Dermis microvascular lymphatic vessel endothelial cell (primary cell): Measurements from ENCODE around the gene GNL3L. TPM values are rescaled to one million over a fixed set of nuclear protein-coding genes. Genes with fewer than 3 reads are reported as not detected.
"Not testable (repeated sequence)": the region's sequence is repeated elsewhere in the genome, so short reads cannot be mapped to it uniquely, and the experiment has no call there.

Source experiments
- DNase-seq, 2 donors: peaks; one replicate each; pipeline versions ENCODE4 v3.0.0 to v3.0.0-alpha.2; 2010; ENCODE audit warnings: low read depth in 2 of 2
- total RNA-seq: library from RNA; depleted of rRNA; stranded (reverse); fragments of >200 nt; gene quantifications from 2 replicates; pipeline ENCODE4 v1.2.1, GENCODE V29; 2014

GNL3L gene
- total RNA-seq, result 24.9 and 25.3 TPM in 2 replicates

- peak; percentile 65 to 87 for DNase-seq
Measured at GRCh38 chrX:54529552-54530356, at the start of gene GNL3L. Gene GNL3L (plus strand): TSS chrX:54530219. CDS start chrX:54532567, 2,348 bp downstream.

GRCh38 chrX:54482839-54483593 lies 47.0 kb upstream of the GNL3L start:
- no peak for DNase-seq

GRCh38 chrX:54483946-54484345 lies 46.1 kb upstream of the GNL3L start:
- no peak for DNase-seq

- no peak for DNase-seq
Measured at GRCh38 chrX:54484666-54485065, 45.4 kb upstream of the GNL3L start.

GRCh38 chrX:54489819-54490218 lies 40.2 kb upstream of the GNL3L start:
- not testable (repeated sequence) for DNase-seq

- DNase-seq, result peak in 1 of 2 donors; percentile 38
Measured at GRCh38 chrX:54492340-54492739, 37.7 kb upstream of the GNL3L start.

GRCh38 chrX:54494166-54494988 lies 35.6 kb upstream of the GNL3L start:
- DNase-seq, result no peak

- peak in 1 of 2 donors; percentile 31 for DNase-seq
Measured at GRCh38 chrX:54494989-54495813, 34.8 kb upstream of the GNL3L start.

- DNase-seq, result peak in 1 of 2 donors; percentile 56
Measured at GRCh38 chrX:54495814-54496516, 34.1 kb upstream of the GNL3L start, which contains the start of gene FGD1. Gene FGD1 (minus strand): TSS chrX:54496234. CDS start chrX:54495432, 802 bp downstream.

- DNase-seq, result no peak
Measured at GRCh38 chrX:54496517-54496852, 33.5 kb upstream of the GNL3L start.

GRCh38 chrX:54496936-54497335 lies 33.1 kb upstream of the GNL3L start:
- DNase-seq, result no peak

- peak in 1 of 2 donors; percentile 44 for DNase-seq
Measured at GRCh38 chrX:54509400-54509799, 20.6 kb upstream of the GNL3L start.

- DNase-seq, result no peak
Measured at GRCh38 chrX:54529151-54529550, 868 bp upstream of the GNL3L start.

- DNase-seq, result no peak
Measured at GRCh38 chrX:54530357-54530900, 410 bp downstream of the GNL3L start.

- no peak for DNase-seq
Measured at GRCh38 chrX:54534271-54534670, 4.3 kb downstream of the GNL3L start.

- peak in 1 of 2 donors; percentile 5 for DNase-seq
Measured at GRCh38 chrX:54540289-54540688, 10.3 kb downstream of the GNL3L start.

GRCh38 chrX:54542239-54542638 lies 12.2 kb downstream of the GNL3L start:
- not testable (repeated sequence) for DNase-seq

- no peak for DNase-seq
Measured at GRCh38 chrX:54550821-54551220, 20.8 kb downstream of the GNL3L start.

- no peak for DNase-seq
Measured at GRCh38 chrX:54551801-54552200, 21.8 kb downstream of the GNL3L start.

- not testable (repeated sequence) for DNase-seq
Measured at GRCh38 chrX:54555006-54555405, 25.0 kb downstream of the GNL3L start.
